Skeletal muscle cell (primary cell): ENCODE measurements around the gene KDM2B.
A peak's percentile ranks its signal among the peaks of the same experiment; 100 is the strongest.

Source experiments
- DNase-seq: peaks from one replicate; pipeline ENCODE4 v3.0.0-alpha.2; 2010; ENCODE audit warnings: low read depth
- H3K4me3 ChIP-seq: 2 replicates; pipeline ENCODE4 v1.5.1; 2011; ENCODE audit warnings: low read depth, mild to moderate bottlenecking, control low read depth, low read length, moderate library complexity

Gene KDM2B

GRCh38 chr12:121472150-121472905 is 108.5 kb downstream of the KDM2B start:
- no peak for DNase-seq
- H3K4me3 ChIP-seq = no peak overlapping the region

GRCh38 chr12:121470751-121471150 is 110.1 kb downstream of the KDM2B start:
- H3K4me3 ChIP-seq = no peak overlapping the region
- DNase-seq = no peak

GRCh38 chr12:121468499-121468801 is 112.4 kb downstream of the KDM2B start:
- no peak overlapping the region for H3K4me3 ChIP-seq
- DNase-seq = no peak

GRCh38 chr12:121467638-121468498 is 113.0 kb downstream of the KDM2B start:
- peak overlapping the region; percentile 60 for H3K4me3 ChIP-seq
- no peak for DNase-seq

- DNase-seq = peak; percentile 60
- H3K4me3 ChIP-seq = peak overlapping the region; percentile 60
Measured at GRCh38 chr12:121466794-121467637, 113.8 kb downstream of the KDM2B start.

- DNase-seq = no peak
- H3K4me3 ChIP-seq = peak overlapping the region; percentile 49
Measured at GRCh38 chr12:121465921-121466793, 114.7 kb downstream of the KDM2B start.

GRCh38 chr12:121464331-121464730 is 116.5 kb downstream of the KDM2B start:
- no peak overlapping the region for H3K4me3 ChIP-seq
- no peak for DNase-seq

- no peak for DNase-seq
- no peak overlapping the region for H3K4me3 ChIP-seq
Measured at GRCh38 chr12:121461048-121461447, 119.8 kb downstream of the KDM2B start.

- no peak overlapping the region for H3K4me3 ChIP-seq
- no peak for DNase-seq
Measured at GRCh38 chr12:121456551-121456950, 124.3 kb downstream of the KDM2B start.

GRCh38 chr12:121455766-121456420 is 124.9 kb downstream of the KDM2B start:
- H3K4me3 ChIP-seq = no peak overlapping the region
- no peak for DNase-seq

- no peak for DNase-seq
- H3K4me3 ChIP-seq = no peak overlapping the region
Measured at GRCh38 chr12:121454921-121455320, 125.9 kb downstream of the KDM2B start.

GRCh38 chr12:121453629-121454028 is 127.2 kb downstream of the KDM2B start:
- no peak overlapping the region for H3K4me3 ChIP-seq
- DNase-seq = no peak

GRCh38 chr12:121452985-121453360 is 127.8 kb downstream of the KDM2B start:
- DNase-seq = no peak
- no peak overlapping the region for H3K4me3 ChIP-seq

- H3K4me3 ChIP-seq = no peak overlapping the region
- DNase-seq = no peak
Measured at GRCh38 chr12:121452340-121452984, 128.4 kb downstream of the KDM2B start.

GRCh38 chr12:121451961-121452339 is 128.9 kb downstream of the KDM2B start:
- DNase-seq = no peak
- no peak overlapping the region for H3K4me3 ChIP-seq

- no peak overlapping the region for H3K4me3 ChIP-seq
- no peak for DNase-seq
Measured at GRCh38 chr12:121448771-121449315, 132.0 kb downstream of the KDM2B start.

GRCh38 chr12:121446750-121447149 is 134.1 kb downstream of the KDM2B start:
- DNase-seq = no peak
- H3K4me3 ChIP-seq = no peak overlapping the region

- DNase-seq = no peak
Measured at GRCh38 chr12:121444842-121445202, 136.0 kb downstream of the KDM2B start.

More at GRCh38 chr12:121444842-121445202, 136.0 kb downstream of the KDM2B start:
- no peak overlapping the region for H3K4me3 ChIP-seq
